IMR-90 (cell line): ENCODE measurements around the gene GK. TPM values are rescaled to one million over a fixed set of nuclear protein-coding genes. Genes with fewer than 3 reads are reported as not detected.

Experiments used
- ATAC-seq: fragments of 200-7000 bp; cut with Tn5 transposase; 2 replicates; pipeline ENCODE4 v1.9.1; 2020; ENCODE audit warnings: low read depth, mild to moderate bottlenecking, moderate library complexity
- BruUV-seq: library from RNA; stranded (reverse); fragments of 400-500 nt; replicated peaks from 2 replicates; lab custom pipeline; 2021; lab: Mats Ljungman, UMichigan
- CTCF ChIA-PET: fragments of 300-600 bp; formaldehyde crosslinking; extraction: SDS; loops from one replicate; lab custom pipeline; 2021; ENCODE audit warnings: antibody characterized with exemption; lab: Yijun Ruan, JAX
- POLR2A ChIA-PET: fragments of 300-600 bp; sonication (Branson Sonifier 250); formaldehyde crosslinking; loops from one replicate; lab custom pipeline; 2022; ENCODE audit warnings: antibody characterized with exemption; ENCODE audit not compliant: unreplicated experiment; lab: Charles Lee
- DNase-seq: peaks from one replicate; pipeline ENCODE4 v3.0.0; 2013
- H2AFZ ChIP-seq: replicated peaks from 2 replicates; pipeline ENCODE3; 2013; ENCODE audit warnings: low read length, mild to moderate bottlenecking; ENCODE audit not compliant: poor library complexity
- H2AK5ac ChIP-seq: 2 replicates; pipeline ENCODE4 v1.6.1; 2013; ENCODE audit warnings: low read depth, low read length, inconsistent platforms
- H2AK9ac ChIP-seq: replicated peaks from 2 replicates; pipeline ENCODE3; 2013; ENCODE audit warnings: mild to moderate bottlenecking, low read depth, low read length, moderate library complexity; ENCODE audit not compliant: poor library complexity
- H2BK120ac ChIP-seq: 2 replicates; pipeline ENCODE4 v1.6.1; 2013; ENCODE audit warnings: low read depth, low read length, inconsistent platforms
- H2BK15ac ChIP-seq: 3 replicates; pipeline ENCODE4 v1.6.1; 2013; ENCODE audit warnings: low read depth, low read length, inconsistent platforms
- H2BK20ac ChIP-seq: 2 replicates; pipeline ENCODE4 v1.6.1; 2013; ENCODE audit warnings: low read depth, mild to moderate bottlenecking, inconsistent platforms, low read length, moderate library complexity
- H2BK5ac ChIP-seq: 2 replicates; pipeline ENCODE4 v1.6.1; 2013; ENCODE audit warnings: mild to moderate bottlenecking, low read depth, low read length, inconsistent platforms; ENCODE audit not compliant: poor library complexity, severe bottlenecking
- H3K14ac ChIP-seq: replicated peaks from 2 replicates; pipeline ENCODE4 v1.6.1; 2013; ENCODE audit warnings: low read depth, low read length, inconsistent platforms
- H3K18ac ChIP-seq: 2 replicates; pipeline ENCODE4 v1.6.1; 2013; ENCODE audit warnings: low read depth, low read length, control low read depth
- H3K23ac ChIP-seq: 2 replicates; pipeline ENCODE4 v1.6.1; 2013; ENCODE audit warnings: low read depth, low read length, inconsistent platforms
- H3K27ac ChIP-seq: 2 replicates; pipeline ENCODE4 v1.5.1; 2013; ENCODE audit warnings: mild to moderate bottlenecking, control low read depth, low read length; ENCODE audit not compliant: insufficient read depth
- H3K27me3 ChIP-seq: 2 replicates; pipeline ENCODE4 v1.6.1; 2013; ENCODE audit warnings: low read length; ENCODE audit not compliant: control insufficient read depth, insufficient read depth
- H3K36me3 ChIP-seq: 2 replicates; pipeline ENCODE4 v1.6.1; 2013; ENCODE audit warnings: low read length, mixed read lengths; ENCODE audit not compliant: control insufficient read depth, insufficient read depth
- H3K4ac ChIP-seq: 2 replicates; pipeline ENCODE4 v1.6.1; 2013; ENCODE audit warnings: low read depth, low read length, inconsistent platforms
- H3K4me1 ChIP-seq: 2 replicates; pipeline ENCODE4 v1.6.1; 2013; ENCODE audit warnings: low read length, mixed read lengths; ENCODE audit not compliant: control insufficient read depth, insufficient read depth
- H3K4me2 ChIP-seq: 2 replicates; pipeline ENCODE4 v1.6.1; 2013; ENCODE audit warnings: low read depth, mild to moderate bottlenecking, control low read depth, low read length, moderate library complexity
- H3K4me3 ChIP-seq: 2 replicates; pipeline ENCODE4 v1.5.1; 2013; ENCODE audit warnings: low read depth, mild to moderate bottlenecking, control low read depth, low read length, moderate library complexity; ENCODE audit not compliant: insufficient read depth
- H3K56ac ChIP-seq: 2 replicates; pipeline ENCODE4 v1.6.1; 2013; ENCODE audit warnings: low read length, inconsistent platforms; ENCODE audit not compliant: insufficient read depth; ENCODE audit errors: extremely low read depth
- H3K79me1 ChIP-seq, 2 experiments: 2 replicates each; pipeline ENCODE4 v1.6.1; 2013; ENCODE audit warnings: low read length in 2 of 2, inconsistent platforms in 1 of 2, low read depth in 1 of 2
- H3K9ac ChIP-seq: 2 replicates; pipeline ENCODE4 v1.6.1; 2013; ENCODE audit warnings: low read depth, low read length, control low read depth
- H3K9me1 ChIP-seq: 2 replicates; pipeline ENCODE4 v1.6.1; 2013; ENCODE audit warnings: low read length, inconsistent platforms; ENCODE audit not compliant: insufficient read depth
- H3K9me3 ChIP-seq: 2 replicates; pipeline ENCODE4 v1.6.1; 2013; ENCODE audit warnings: low read length; ENCODE audit not compliant: control insufficient read depth, insufficient read depth
- H4K20me1 ChIP-seq: 2 replicates; pipeline ENCODE4 v1.6.1; 2013; ENCODE audit warnings: low read length, inconsistent platforms; ENCODE audit not compliant: insufficient read depth
- H4K5ac ChIP-seq: 2 replicates; pipeline ENCODE4 v1.6.1; 2013; ENCODE audit warnings: mild to moderate bottlenecking, low read depth, low read length, control low read depth
- H4K8ac ChIP-seq, 2 experiments: 2 replicates each; pipeline ENCODE4 v1.6.1; 2013; ENCODE audit warnings: low read depth in 2 of 2, low read length in 2 of 2, control low read depth in 1 of 2, inconsistent platforms in 1 of 2
- H4K91ac ChIP-seq: 2 replicates; pipeline ENCODE4 v1.6.1; 2013; ENCODE audit warnings: low read depth, low read length, inconsistent platforms; ENCODE audit not compliant: insufficient read depth
- BHLHE40 ChIP-seq: fragments of 150-350 bp; IDR thresholded peaks from 2 replicates; pipeline ENCODE4 v1.6.1; 2016; ENCODE audit warnings: mild to moderate bottlenecking, low read depth, low read length
- CEBPB ChIP-seq: IDR thresholded peaks from 2 replicates; pipeline ENCODE4 v1.6.1; 2012; ENCODE audit warnings: low read depth, low read length, improper control_type of control experiment
- CHD1 ChIP-seq: IDR thresholded peaks from 2 replicates; pipeline ENCODE4 v1.6.1; 2012; ENCODE audit warnings: low read depth, low read length, improper control_type of control experiment
- CTCF ChIP-seq: conservative IDR thresholded peaks from 2 replicates; pipeline ENCODE4 v1.5.1; 2012; ENCODE audit warnings: mild to moderate bottlenecking, low read depth, low read length, improper control_type of control experiment
- FOS ChIP-seq: fragments of 150-350 bp; IDR thresholded peaks from 2 replicates; pipeline ENCODE4 v1.6.1; 2016; ENCODE audit warnings: low read depth, low read length
- MAFK ChIP-seq: IDR thresholded peaks from 2 replicates; pipeline ENCODE4 v1.6.1; 2012; ENCODE audit warnings: low read depth, low read length, improper control_type of control experiment
- NFE2L2 ChIP-seq: fragments of 150-350 bp; IDR thresholded peaks from 2 replicates; pipeline ENCODE4 v1.6.1; 2016; ENCODE audit warnings: low read depth, mild to moderate bottlenecking, low read length
- RFX5 ChIP-seq: IDR thresholded peaks from 2 replicates; pipeline ENCODE4 v1.8.0; 2012; ENCODE audit warnings: low read depth, mild to moderate bottlenecking, low read length, moderate library complexity
- WGBS, 2 experiments: methylation state at CpG; one replicate each; pipeline versions ENCODE4 v1.1.5 to v1.1.7; 2013; ENCODE audit warnings: missing lambda C conversion rate in 2 of 2; ENCODE audit not compliant: insufficient read length in 1 of 2; ENCODE audit errors: extremely low coverage in 2 of 2; 5-methylcytosine and 5-hydroxymethylcytosine counted together
- dilution Hi-C: fragments of 300-500 bp; cut with HindIII; formaldehyde crosslinking; loops from one replicate; pipeline ENCODE4 v1.14.3; 2018; ENCODE audit warnings: low sequenced_read_pairs; ENCODE audit not compliant: unreplicated experiment
- in situ Hi-C: fragments of 300-500 bp; cut with MboI; formaldehyde crosslinking; loops from 3 replicates; pipeline ENCODE4 v1.14.3; 2019; ENCODE audit warnings: low sequenced_read_pairs, inconsistent platforms, mixed read lengths
- intact Hi-C: fragments of 100-400 bp; cut with micrococcal nuclease; formaldehyde crosslinking; loops from 2 replicates; pipeline ENCODE4 v1.10.0; 2022
- polyA plus RNA-seq, 3 experiments: library from polyadenylated mRNA; depleted of rRNA; stranded (reverse); fragments of >200 nt; gene quantifications; 2 replicates each; pipeline ENCODE4 v1.2.3, GENCODE V29; 2012; ENCODE audit warnings: low replicate concordance in 1 of 3
- total RNA-seq: library from RNA; depleted of rRNA; stranded (reverse); fragments of >200 nt; gene quantifications from 2 replicates; pipeline ENCODE4 v1.2.3, GENCODE V29; 2012

The GK gene
- total and polyA plus RNA-seq, 2 of the 4 experiments (the other 2 are of a cell fraction) = 7.6 to 9.3 TPM

GRCh38 chrX:30680618-30681017 lies 27.4 kb downstream of the GK start:
- no peak for ATAC-seq

More at GRCh38 chrX:30680618-30681017, 27.4 kb downstream of the GK start:
- dilution Hi-C loops (no loop called here), in situ Hi-C loops (no loop called here), intact Hi-C loops (no loop called here)
- Histone ChIP-seq H4K20me1 (no peaks in the 10 kb centered on the region), H2BK15ac (no peak overlapping the region), H3K4ac (no peak overlapping the region), H3K56ac (no peak overlapping the region), H4K91ac (no peak overlapping the region), H3K18ac (no peak overlapping the region), H4K8ac (no peak overlapping the region), H3K4me3 (no peak overlapping the region), H3K23ac (no peak overlapping the region), H3K27ac (no peak overlapping the region), H2AK9ac (no peak overlapping the region), H3K4me1 (no peaks in the 10 kb centered on the region), H3K9me1 (no peaks in the 10 kb centered on the region), H2AFZ (no peak overlapping the region), H3K36me3 (peaks cover 13% of the 10 kb centered on the region; the same call in 1 of the 2 replicates), H3K9ac (no peak overlapping the region), H3K79me1 (no peaks in the 10 kb centered on the region), H3K27me3 (no peaks in the 10 kb centered on the region), H2AK5ac (no peak overlapping the region), H4K5ac (no peak overlapping the region), H2BK5ac (no peak overlapping the region), H2BK120ac (no peak overlapping the region), H3K9me3 (no peaks in the 10 kb centered on the region), H3K14ac (no peak overlapping the region), H3K4me2 (no peak overlapping the region), H2BK20ac (no peak overlapping the region)
- POLR2A ChIA-PET = no interaction called here
- 100% methylated on average over 1 of the region's 1 CpG; no CpG with 5 or more reads in 1 of the 2 experiments for WGBS, 2 experiments
- TF ChIP-seq MAFK (no peak), FOS (no peak), NFE2L2 (no peak), RFX5 (no peak), CEBPB (no peak), BHLHE40 (no peak), CTCF (no peak), CHD1 (no peak)
- no TSS peak for BruUV-seq
- CTCF ChIA-PET = no interaction called here
- no peak for DNase-seq
